HG02642 (cell line): ENCODE data around the gene CCDC201.
"Not testable (repeated sequence)": the region's sequence is repeated elsewhere in the genome, so short reads cannot be mapped to it uniquely, and the experiment has no call there.

ENCODE experiments used
- ATAC-seq: cut with Tn5 transposase; IDR thresholded peaks from one replicate; pipeline ENCODE4 v1.9.1; 2021; ENCODE audit warnings: mild to moderate bottlenecking; ENCODE audit not compliant: unreplicated experiment, poor library complexity

Gene CCDC201

GRCh38 chr7:45829846-45830245 is 43.0 kb downstream of the CCDC201 start:
- not testable (repeated sequence) for ATAC-seq

GRCh38 chr7:45827731-45828130 is 45.2 kb downstream of the CCDC201 start:
- not testable (repeated sequence) for ATAC-seq

GRCh38 chr7:45826550-45826949 is 46.3 kb downstream of the CCDC201 start:
- not testable (repeated sequence) for ATAC-seq

- not testable (repeated sequence) for ATAC-seq
Observed at GRCh38 chr7:45818763-45819162, 54.1 kb downstream of the CCDC201 start.

- ATAC-seq = not testable (repeated sequence)
Observed at GRCh38 chr7:45817913-45818312, 55.0 kb downstream of the CCDC201 start.

- not testable (repeated sequence) for ATAC-seq
Observed at GRCh38 chr7:45817016-45817415, 55.9 kb downstream of the CCDC201 start.

- ATAC-seq = not testable (repeated sequence)
Observed at GRCh38 chr7:45814216-45815118, 58.4 kb downstream of the CCDC201 start.

- not testable (repeated sequence) for ATAC-seq
Observed at GRCh38 chr7:45813771-45814170, 59.1 kb downstream of the CCDC201 start.

- no peak for ATAC-seq
Observed at GRCh38 chr7:45812946-45813345, 59.9 kb downstream of the CCDC201 start.

- not testable (repeated sequence) for ATAC-seq
Observed at GRCh38 chr7:45811652-45812234, 61.1 kb downstream of the CCDC201 start.

GRCh38 chr7:45810451-45811005 is 62.4 kb downstream of the CCDC201 start:
- not testable (repeated sequence) for ATAC-seq
